Loucy (cell line): ENCODE measurements around the gene SKI.

Experiments used
- CTCF ChIP-seq: fragments of 200-600 bp; sonication (generic); conservative IDR thresholded peaks from 2 replicates; pipeline ENCODE4 v1.5.1; 2014; ENCODE audit warnings: mild to moderate bottlenecking, antibody characterized with exemption, low read length
- EZH2phosphoT487 ChIP-seq: fragments of 200-600 bp; IDR thresholded peaks from 2 replicates; pipeline ENCODE4 v1.6.1; 2018; ENCODE audit warnings: antibody characterized with exemption, mild to moderate bottlenecking, moderate library complexity, borderline replicate concordance

- TF ChIP-seq CTCF (no peak), EZH2phosphoT487 (no peak)
These were observed 12.4 kb downstream of the SKI start for GRCh38 chr1:2240270-2241156.
